ENCODE measurements around the gene MEIS2. TPM values are rescaled to one million over a fixed set of nuclear protein-coding genes. Genes with fewer than 3 reads are reported as not detected.

The MEIS2 gene
- total RNA-seq, 1 donor from 2014 or later, result 20.7 TPM

- TF ChIP-seq CTCF (IDR thresholded peaks at IDR 0.05), result no peak
- H3K4me3 ChIP-seq, result peak overlapping the region; percentile 45
- H3K27ac ChIP-seq, result no peak overlapping the region
- H3K36me3 ChIP-seq, result peaks cover 9% of the 10 kb centered on the region
- intact Hi-C loops (cut with DNase I), result loop anchor here (10.0 kb wide), 2 partner anchors 216 to 246 kb away; partner anchors contain the start of gene MEIS2
- peak; percentile 18 to 40 for ATAC-seq
- no peaks in the 10 kb centered on the region for H3K9me3 ChIP-seq
- no peak for DNase-seq
- peaks cover 14% of the 10 kb centered on the region for H3K4me1 ChIP-seq
- peaks cover 56% of the 10 kb centered on the region for H3K27me3 ChIP-seq (ENCODE audit: low read depth)
Measured at GRCh38 chr15:36888011-36888992, 212.0 kb downstream of the MEIS2 start.

- ATAC-seq (no peak), DNase-seq (no peak)
- intact Hi-C loops (cut with DNase I), result loop anchor here (10.0 kb wide), 2 partner anchors 217 to 247 kb away; partner anchors contain the start of gene MEIS2
- Histone ChIP-seq H3K9me3 (no peaks in the 10 kb centered on the region), H3K27me3 (ENCODE audit: low read depth) (peaks cover 66% of the 10 kb centered on the region), H3K36me3 (peaks cover 9% of the 10 kb centered on the region), H3K27ac (no peak overlapping the region), H3K4me3 (peak overlapping the region; percentile 45), H3K4me1 (peaks cover 17% of the 10 kb centered on the region)
- TF ChIP-seq CTCF (IDR thresholded peaks at IDR 0.05), result no peak
Measured at GRCh38 chr15:36887214-36887961, 213.0 kb downstream of the MEIS2 start.

GRCh38 chr15:36886701-36887100 is 213.6 kb downstream of the MEIS2 start:
- Histone ChIP-seq H3K4me3 (no peak overlapping the region), H3K27ac (no peak overlapping the region), H3K4me1 (peaks cover 17% of the 10 kb centered on the region), H3K36me3 (peaks cover 6% of the 10 kb centered on the region), H3K27me3 (ENCODE audit: low read depth) (peaks cover 72% of the 10 kb centered on the region), H3K9me3 (no peaks in the 10 kb centered on the region)
- no peak for TF ChIP-seq CTCF (IDR thresholded peaks at IDR 0.05)
- intact Hi-C loops (cut with DNase I), result loop anchor here (10.0 kb wide), 2 partner anchors 218 to 248 kb away; partner anchors contain the start of gene MEIS2
- ATAC-seq, result no peak
- no peak for DNase-seq

GRCh38 chr15:36886191-36886590 is 214.2 kb downstream of the MEIS2 start:
- intact Hi-C loops (cut with DNase I), result loop anchor here (10.0 kb wide), 2 partner anchors 219 to 249 kb away; partner anchors contain the start of gene MEIS2
- H3K4me1 ChIP-seq, result peaks cover 17% of the 10 kb centered on the region
- H3K36me3 ChIP-seq, result peaks cover 1% of the 10 kb centered on the region
- no peak for ATAC-seq
- peaks cover 77% of the 10 kb centered on the region for H3K27me3 ChIP-seq (ENCODE audit: low read depth)
- no peak for DNase-seq
- no peak overlapping the region for H3K4me3 ChIP-seq
- no peaks in the 10 kb centered on the region for H3K9me3 ChIP-seq
- no peak overlapping the region for H3K27ac ChIP-seq
- no peak for TF ChIP-seq CTCF (IDR thresholded peaks at IDR 0.05)

GRCh38 chr15:36885771-36886170 is 214.6 kb downstream of the MEIS2 start:
- Histone ChIP-seq H3K4me1 (peaks cover 17% of the 10 kb centered on the region), H3K36me3 (no peaks in the 10 kb centered on the region), H3K4me3 (no peak overlapping the region), H3K27ac (no peak overlapping the region), H3K27me3 (ENCODE audit: low read depth) (peaks cover 82% of the 10 kb centered on the region), H3K9me3 (no peaks in the 10 kb centered on the region)
- DNase-seq (no peak), ATAC-seq (no peak)
- no peak for TF ChIP-seq CTCF (IDR thresholded peaks at IDR 0.05)
- intact Hi-C loops (cut with DNase I), result loop anchor here (10.0 kb wide), 2 partner anchors 219 to 249 kb away; partner anchors contain the start of gene MEIS2
